Left lung (tissue), 10 donors: ENCODE data around the gene TMEM54. TPM values are rescaled to one million over a fixed set of nuclear protein-coding genes. Genes with fewer than 3 reads are reported as not detected.
A peak's percentile ranks its signal among the peaks of the same experiment; 100 is the strongest.

Experiments used
- ATAC-seq: fragments of 200-7000 bp; cut with Tn5 transposase; one replicate; pipeline ENCODE4 v1.9.1; 2020; ENCODE audit warnings: moderate library complexity
- DNase-seq, 4 donors: peaks; one replicate each; pipeline ENCODE4 v3.0.0-alpha.2; 2013 to 2020
- H3K27ac ChIP-seq, 2 donors: fragments of 200-600 bp; sonication (generic) in 1 of 2; one replicate each; pipeline versions ENCODE4 v1.5.0 to v1.8.0; 2020 to 2021
- H3K27me3 ChIP-seq, 2 donors: fragments of 200-600 bp; sonication (generic) in 1 of 2; one replicate each; pipeline versions ENCODE4 v1.5.0 to v1.8.0; 2020 to 2021
- H3K36me3 ChIP-seq, 2 donors: fragments of 200-600 bp; sonication (generic) in 1 of 2; one replicate each; pipeline versions ENCODE4 v1.5.0 to v1.8.0; 2020 to 2021
- H3K4me1 ChIP-seq, 2 donors: fragments of 200-600 bp; one replicate each; pipeline ENCODE4 v1.8.0; 2021
- H3K4me3 ChIP-seq, 2 donors: fragments of 200-600 bp; sonication (generic) in 1 of 2; one replicate each; pipeline versions ENCODE4 v1.5.0 to v1.8.0; 2020 to 2021; ENCODE audit warnings: mild to moderate bottlenecking in 1 of 2
- H3K9me3 ChIP-seq, 2 donors: fragments of 200-600 bp; sonication (generic) in 1 of 2; one replicate each; pipeline versions ENCODE4 v1.5.0 to v1.8.0; 2020 to 2021
- intact Hi-C, 2 donors: fragments of 100-400 bp; cut with DNase I; formaldehyde crosslinking; loops; one replicate each; pipeline versions ENCODE4 v1.11.2 to v1.14.2; 2022
- polyA plus RNA-seq, 6 donors: library from polyadenylated mRNA; unstranded; fragments of 120-200 nt; gene quantifications; one replicate each; pipeline ENCODE4 v1.2.1, GENCODE V29; 2013; ENCODE audit not compliant: insufficient read length in 6 of 6
- total RNA-seq, 2 donors: library from RNA; stranded (reverse); fragmentation: NEBNext Ultra II Directional; extraction: Animal tissue kit (Norgen Biotek cat#: 25700); gene quantifications; one replicate each; pipeline ENCODE4 v1.2.1, GENCODE V29; 2021
- TF ChIP-seq, protein P1 (sequence below), 2 donors: fragments of 200-600 bp; sonication (generic) in 1 of 2; IDR thresholded peaks; one replicate each; pipeline versions ENCODE4 v1.5.0 to v1.8.0; 2021; ENCODE audit warnings: antibody characterized with exemption in 2 of 2
- donor health status: DM: no; HTN: yes; CAD: no.
- donor health status: DM: no; HTN: no; CAD: no.

Gene TMEM54
- total and polyA plus RNA-seq, 8 donors = 22.4 to 87.0 (median 23.1) TPM

GRCh38 chr1:32872192-32872460 lies 29.1 kb downstream of the TMEM54 start:
- intact Hi-C loops = loop anchor here in 1 of 2 donors (5.0 to 10.0 kb wide), 2 partner anchors 160 to 213 kb away; partner anchors contain the start of gene AZIN2
- Histone ChIP-seq H3K27ac (no peak overlapping the region), H3K4me1 (peaks cover 2 to 8% of the 10 kb centered on the region in 2 donors), H3K9me3 (no peaks in the 10 kb centered on the region), H3K4me3 (no peak overlapping the region), H3K36me3 (no peaks in the 10 kb centered on the region), H3K27me3 (peaks cover 0 to 66% of the 10 kb centered on the region in 2 donors)
- TF ChIP-seq, protein P1, sequence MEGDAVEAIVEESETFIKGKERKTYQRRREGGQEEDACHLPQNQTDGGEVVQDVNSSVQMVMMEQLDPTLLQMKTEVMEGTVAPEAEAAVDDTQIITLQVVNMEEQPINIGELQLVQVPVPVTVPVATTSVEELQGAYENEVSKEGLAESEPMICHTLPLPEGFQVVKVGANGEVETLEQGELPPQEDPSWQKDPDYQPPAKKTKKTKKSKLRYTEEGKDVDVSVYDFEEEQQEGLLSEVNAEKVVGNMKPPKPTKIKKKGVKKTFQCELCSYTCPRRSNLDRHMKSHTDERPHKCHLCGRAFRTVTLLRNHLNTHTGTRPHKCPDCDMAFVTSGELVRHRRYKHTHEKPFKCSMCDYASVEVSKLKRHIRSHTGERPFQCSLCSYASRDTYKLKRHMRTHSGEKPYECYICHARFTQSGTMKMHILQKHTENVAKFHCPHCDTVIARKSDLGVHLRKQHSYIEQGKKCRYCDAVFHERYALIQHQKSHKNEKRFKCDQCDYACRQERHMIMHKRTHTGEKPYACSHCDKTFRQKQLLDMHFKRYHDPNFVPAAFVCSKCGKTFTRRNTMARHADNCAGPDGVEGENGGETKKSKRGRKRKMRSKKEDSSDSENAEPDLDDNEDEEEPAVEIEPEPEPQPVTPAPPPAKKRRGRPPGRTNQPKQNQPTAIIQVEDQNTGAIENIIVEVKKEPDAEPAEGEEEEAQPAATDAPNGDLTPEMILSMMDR (IDR thresholded peaks at IDR 0.05) = no peak
- DNase-seq (no peak), ATAC-seq (no peak)

DNA sequence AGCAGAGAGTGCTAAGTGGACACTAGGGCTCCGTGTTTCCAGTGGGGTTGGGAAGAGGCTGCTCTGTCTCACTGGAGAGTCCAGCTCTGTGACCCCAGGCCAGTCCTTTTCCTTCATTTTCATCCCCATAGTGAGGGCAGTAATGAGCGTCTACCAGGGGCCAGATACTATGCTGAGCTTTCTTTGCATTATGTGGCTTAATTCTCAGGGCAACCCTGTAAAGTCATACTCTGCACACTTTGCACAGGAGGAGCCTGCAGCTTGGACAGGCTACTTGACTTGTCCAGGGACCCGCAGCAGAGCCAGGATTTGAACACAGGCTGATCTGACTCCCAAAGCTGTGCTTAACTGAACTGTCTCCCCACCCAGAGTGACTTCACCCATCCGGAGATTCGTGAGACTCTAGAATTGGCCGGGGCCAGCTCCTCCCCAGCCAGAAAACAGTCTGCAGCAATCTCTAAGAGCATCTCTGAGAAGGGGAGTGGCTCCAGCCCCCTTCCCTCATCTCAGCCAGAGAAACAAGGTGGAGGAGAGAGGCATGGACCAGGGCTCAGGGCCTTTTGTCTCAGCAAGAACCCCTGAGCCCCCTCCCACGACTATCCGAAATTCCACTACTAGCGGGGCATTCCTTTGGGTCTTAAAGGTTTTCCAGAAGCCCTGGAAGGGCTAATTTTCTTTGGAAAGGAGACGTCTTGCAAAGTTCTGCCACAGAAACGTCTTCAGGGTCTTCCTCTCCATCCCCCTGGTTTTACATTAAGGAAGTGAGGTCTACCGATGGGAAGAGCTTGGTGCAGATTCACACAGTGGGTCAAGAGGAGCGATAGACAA lies 29.6 kb downstream of the TMEM54 start:
- DNase-seq (no peak), ATAC-seq (no peak)
- Histone ChIP-seq H3K36me3 (no peaks in the 10 kb centered on the region), H3K27me3 (peaks cover 0 to 61% of the 10 kb centered on the region in 2 donors), H3K4me3 (no peak overlapping the region), H3K9me3 (no peaks in the 10 kb centered on the region), H3K27ac (no peak overlapping the region), H3K4me1 (peaks cover 2 to 8% of the 10 kb centered on the region in 2 donors)
- TF ChIP-seq, protein P1 (IDR thresholded peaks at IDR 0.05) = no peak
- intact Hi-C loops = loop anchor here in 1 of 2 donors (5.0 to 10.0 kb wide), 2 partner anchors 159 to 213 kb away; partner anchors contain the start of gene AZIN2

GRCh38 chr1:32870615-32871363 lies 30.4 kb downstream of the TMEM54 start, which contains the start of gene FNDC5:
Gene FNDC5, minus strand, starts transcription at chr1:32870912.
- intact Hi-C loops = loop anchor here in 1 of 2 donors (5.0 to 10.0 kb wide), 2 partner anchors 158 to 214 kb away; partner anchors contain the start of gene AZIN2
- H3K27me3 ChIP-seq = peaks cover 0 to 56% of the 10 kb centered on the region in 2 donors
- DNase-seq = peak in 1 of 4 donors; percentile 67
- H3K27ac ChIP-seq = no peak within 1 kb of the TSS
- peaks cover 2 to 8% of the 10 kb centered on the region in 2 donors for H3K4me1 ChIP-seq
- no peaks in the 10 kb centered on the region for H3K9me3 ChIP-seq
- ATAC-seq = peak; percentile 54
- peak within 1 kb of the TSS in 1 of 2 donors; percentile 21 for H3K4me3 ChIP-seq
- TF ChIP-seq, protein P1 (IDR thresholded peaks at IDR 0.05) = no peak
- no peaks in the 10 kb centered on the region for H3K36me3 ChIP-seq

DNA sequence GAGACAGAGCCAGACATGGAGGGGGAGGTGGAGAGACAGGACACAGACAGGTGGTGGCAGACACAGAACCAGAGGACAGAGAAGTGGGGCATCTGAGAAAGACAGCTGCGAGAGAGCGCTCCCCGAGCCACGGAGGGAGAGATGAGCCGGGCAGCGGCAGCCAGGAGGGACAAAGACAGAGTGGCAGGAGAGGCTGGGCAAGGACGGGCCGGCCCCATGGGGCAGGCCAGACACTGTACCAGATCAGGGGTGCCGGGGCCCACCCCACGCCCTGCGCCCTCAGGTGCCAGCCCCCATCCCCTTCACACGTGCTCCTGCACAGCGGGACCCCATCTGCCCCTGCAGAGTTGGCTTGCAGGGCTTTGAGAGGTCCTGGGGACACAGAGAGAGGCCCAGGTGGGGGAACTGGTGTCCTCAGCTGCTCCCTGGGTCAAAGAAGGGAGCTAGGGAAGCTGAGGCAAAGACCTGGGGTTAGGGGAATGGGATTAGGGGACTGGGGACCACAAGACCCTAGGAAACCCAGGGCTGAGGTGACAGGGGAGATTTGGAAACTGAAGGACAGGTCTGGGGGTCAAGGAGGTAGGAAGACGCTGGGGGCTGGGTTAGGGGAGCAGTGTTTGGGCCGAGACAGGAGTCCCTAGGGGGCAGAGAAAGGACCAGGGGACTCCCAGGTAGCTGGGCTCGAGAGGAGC lies 31.1 kb downstream of the TMEM54 start:
- no peak overlapping the region for H3K27ac ChIP-seq
- DNase-seq (no peak), ATAC-seq (no peak)
- H3K36me3 ChIP-seq = no peaks in the 10 kb centered on the region
- TF ChIP-seq, protein P1 (IDR thresholded peaks at IDR 0.05) = no peak
- H3K9me3 ChIP-seq = no peaks in the 10 kb centered on the region
- peaks cover 2 to 8% of the 10 kb centered on the region in 2 donors for H3K4me1 ChIP-seq
- intact Hi-C loops = loop anchor here in 1 of 2 donors (5.0 to 10.0 kb wide), 2 partner anchors 158 to 215 kb away; partner anchors contain the start of gene AZIN2
- H3K27me3 ChIP-seq = peaks cover 0 to 54% of the 10 kb centered on the region in 2 donors
- H3K4me3 ChIP-seq = no peak overlapping the region
